BJ (cell line): ENCODE measurements around the gene UBQLN4. TPM values are rescaled to one million over a fixed set of nuclear protein-coding genes. Genes with fewer than 3 reads are reported as not detected.

Experiments used
- CTCF ChIA-PET: fragments of 350-600 bp; formaldehyde crosslinking; extraction: SDS; loops from one replicate; lab custom pipeline; 2021; ENCODE audit warnings: antibody characterized with exemption, inconsistent platforms; lab: Yijun Ruan, JAX
- POLR2A ChIA-PET: fragments of 300-600 bp; sonication (Branson Sonifier 250); formaldehyde crosslinking; extraction: SDS; loops from one replicate; lab custom pipeline; 2021; ENCODE audit warnings: antibody characterized with exemption; lab: Charles Lee
- DNase-seq: peaks from one replicate; pipeline ENCODE4 v3.0.0-alpha.2; 2011; ENCODE audit warnings: low read depth
- H3K27me3 ChIP-seq: 2 replicates; pipeline ENCODE4 v1.6.0; 2011; ENCODE audit warnings: low read length; ENCODE audit not compliant: control insufficient read depth, insufficient read depth
- H3K36me3 ChIP-seq: 2 replicates; pipeline ENCODE4 v1.5.1; 2011; ENCODE audit warnings: low read length; ENCODE audit not compliant: control insufficient read depth, insufficient read depth
- H3K4me3 ChIP-seq: 2 replicates; pipeline ENCODE4 v1.5.1; 2011; ENCODE audit warnings: low read depth, mild to moderate bottlenecking, control low read depth, low read length
- CTCF ChIP-seq: IDR thresholded peaks from 2 replicates; pipeline ENCODE4 v1.5.1; 2011; ENCODE audit warnings: low read depth, mild to moderate bottlenecking, control low read depth, inconsistent platforms, low read length, moderate library complexity; ENCODE audit not compliant: insufficient read depth
- polyA plus RNA-seq: library from polyadenylated mRNA; depleted of rRNA; stranded (reverse); fragments of >200 nt; gene quantifications from 2 replicates; pipeline ENCODE4 v1.2.3, GENCODE V29; 2011

The UBQLN4 gene
- polyA plus RNA-seq, 1 experiment: 28.3 TPM

GRCh38 chr1:156006666-156007376 is 46.8 kb downstream of the UBQLN4 start:
- no peak for TF ChIP-seq CTCF
- no peaks in the 10 kb centered on the region for H3K27me3 ChIP-seq
- peaks cover 18% of the 10 kb centered on the region for H3K36me3 ChIP-seq
- no peak for DNase-seq
- POLR2A ChIA-PET: no interaction called here
- H3K4me3 ChIP-seq: no peak overlapping the region
- CTCF ChIA-PET: interaction anchor here (0.6 to 2.6 kb wide), 3 partner anchors 17 to 59 kb away, joined by 3 to 10 read pairs (median 4); no protein-coding TSS in a partner anchor

GRCh38 chr1:156004843-156005584 is 48.6 kb downstream of the UBQLN4 start:
- ChIA-PET POLR2A (no interaction called here), CTCF (interaction anchor here (3.2 kb wide), 1 partner anchor 16 kb away, joined by 24 read pairs; no protein-coding TSS in a partner anchor)
- Histone ChIP-seq H3K36me3 (peaks cover 8% of the 10 kb centered on the region), H3K4me3 (no peak overlapping the region), H3K27me3 (no peaks in the 10 kb centered on the region)
- TF ChIP-seq CTCF: no peak
- DNase-seq: no peak

GRCh38 chr1:156003923-156004188 is 49.7 kb downstream of the UBQLN4 start:
- no peak for TF ChIP-seq CTCF
- no peak for DNase-seq
- Histone ChIP-seq H3K36me3 (peaks cover 2% of the 10 kb centered on the region), H3K4me3 (no peak overlapping the region), H3K27me3 (no peaks in the 10 kb centered on the region)
- CTCF ChIA-PET: interaction anchor here (2.1 to 3.2 kb wide), 2 partner anchors 15 to 62 kb away, joined by 11 to 24 read pairs; no protein-coding TSS in a partner anchor
- POLR2A ChIA-PET: no interaction called here

DNA sequence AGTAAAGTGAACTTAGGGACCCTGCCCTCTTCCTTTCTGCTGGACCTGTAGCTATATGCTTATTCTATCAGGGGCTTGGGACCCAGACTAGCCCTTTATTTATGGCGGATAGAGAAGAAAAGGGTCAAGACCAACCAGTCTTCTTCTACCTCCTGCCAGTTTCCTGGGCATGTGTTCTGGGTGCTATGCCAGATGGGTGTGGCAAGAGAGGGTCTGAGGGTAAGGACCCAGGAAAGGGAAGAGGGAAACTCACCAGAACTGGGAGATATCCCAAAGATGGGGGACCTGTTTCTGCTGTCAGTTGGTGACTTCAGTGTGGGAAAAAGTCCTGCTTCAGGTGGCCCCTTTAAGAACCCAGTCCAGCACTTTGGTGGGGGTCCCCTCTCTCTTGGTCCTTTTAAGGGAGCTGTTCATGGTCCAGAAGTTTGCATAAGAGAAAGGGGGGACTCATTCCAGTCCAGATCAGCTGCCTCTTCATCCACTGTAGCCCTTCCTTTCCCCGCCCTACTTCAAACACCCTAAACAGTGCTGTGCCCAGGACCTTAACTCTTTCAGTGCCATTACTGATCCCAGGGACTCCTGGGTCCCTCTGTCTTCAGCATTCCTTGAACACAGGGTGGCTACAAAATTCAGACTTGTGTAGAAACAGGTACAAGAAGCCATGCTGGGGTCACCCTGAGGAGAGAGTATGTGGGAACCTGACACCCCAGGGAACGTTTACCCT is 51.2 kb downstream of the UBQLN4 start:
- no peak for DNase-seq
- ChIA-PET CTCF (interaction anchor here (1.8 to 3.2 kb wide), 3 partner anchors 13 to 63 kb away, joined by 3 to 24 read pairs (median 11); no protein-coding TSS in a partner anchor), POLR2A (interaction anchor here (0.6 kb wide), 1 partner anchor 9 kb away, joined by 3 read pairs; no protein-coding TSS in a partner anchor)
- no peaks in the 10 kb centered on the region for H3K27me3 ChIP-seq
- no peak for TF ChIP-seq CTCF
- H3K4me3 ChIP-seq: no peak overlapping the region
- H3K36me3 ChIP-seq: no peaks in the 10 kb centered on the region
